UCSD-AML1 (cell line): ENCODE results near the gene RNF17.

Experiments used
- DNase-seq: peaks from one replicate; lab custom pipeline; 2025; ENCODE audit not compliant: unreplicated experiment; lab: John Stamatoyannopoulos, UW

The RNF17 gene

DNA sequence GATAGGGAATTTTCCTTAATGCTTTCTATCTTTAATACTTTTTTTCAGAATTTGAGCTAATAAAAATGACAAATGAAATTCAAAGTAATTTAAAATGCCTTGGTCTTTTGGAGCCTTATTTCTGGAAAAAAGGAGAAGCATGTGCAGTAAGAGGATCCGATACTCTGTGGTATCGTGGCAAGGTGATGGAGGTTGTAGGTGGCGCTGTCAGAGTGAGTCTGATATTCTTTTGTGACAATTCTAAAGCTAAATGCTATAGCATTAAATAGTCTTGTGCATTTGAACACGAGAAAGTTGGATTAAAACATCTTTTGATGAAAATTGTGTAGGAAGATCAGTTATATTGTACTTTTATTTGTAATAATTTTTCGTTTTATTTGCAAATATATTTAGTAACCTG, 95.0 kb downstream of the RNF17 start:
- no peak for DNase-seq

DNA sequence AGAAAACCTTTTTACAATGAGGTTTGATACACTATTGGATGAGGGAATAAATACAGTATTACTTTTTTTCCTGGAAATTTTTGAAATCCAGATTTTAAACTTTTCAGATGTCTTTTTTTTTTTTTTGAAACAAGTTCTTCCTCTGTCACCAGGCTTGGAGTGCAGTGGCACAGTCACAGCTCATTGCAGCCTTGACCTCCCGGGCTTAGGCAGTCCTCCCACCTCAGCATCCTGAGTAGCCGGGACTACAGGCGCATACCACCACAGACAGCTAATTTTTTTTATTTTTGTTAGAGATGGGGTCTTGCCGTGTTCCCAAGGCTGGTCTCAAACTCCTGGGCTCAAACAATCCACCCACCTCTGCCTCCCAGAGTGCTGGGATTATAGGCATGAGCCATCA, 96.8 kb downstream of the RNF17 start:
- no peak for DNase-seq

DNA sequence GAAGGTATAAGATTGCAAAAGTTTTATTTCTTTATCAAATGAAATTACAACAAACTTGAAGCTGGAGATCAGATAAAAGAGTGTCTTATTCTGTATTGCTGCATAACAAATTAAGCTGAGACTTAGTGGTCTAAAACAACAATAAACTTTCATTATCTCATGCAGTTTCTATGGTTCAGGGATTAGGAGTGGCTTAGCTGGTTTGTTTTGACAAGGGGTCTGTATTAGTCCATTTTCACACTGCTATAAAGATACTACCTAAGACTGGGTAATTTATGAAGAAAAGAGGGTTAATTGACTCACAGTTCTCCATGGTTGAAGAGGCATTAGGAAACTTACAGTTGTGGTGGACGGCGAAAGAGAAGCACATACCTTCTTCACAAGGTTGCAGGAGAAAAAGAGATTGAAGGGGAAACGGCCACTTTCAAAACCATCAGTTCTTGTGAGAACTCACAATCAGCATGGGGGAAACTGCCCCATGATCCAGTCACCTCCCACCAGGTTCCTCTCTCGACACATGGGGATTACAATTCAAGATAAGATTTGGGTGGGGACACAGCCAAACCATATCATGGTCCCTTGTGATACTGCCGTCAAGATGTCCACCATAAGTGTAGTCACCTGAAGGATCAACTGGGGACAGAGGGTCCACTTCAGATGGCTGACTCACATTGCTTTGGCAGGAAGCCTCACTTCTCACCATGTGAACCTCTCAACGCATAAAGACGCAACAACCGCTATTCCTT, 97.8 kb downstream of the RNF17 start:
- no peak for DNase-seq

DNA sequence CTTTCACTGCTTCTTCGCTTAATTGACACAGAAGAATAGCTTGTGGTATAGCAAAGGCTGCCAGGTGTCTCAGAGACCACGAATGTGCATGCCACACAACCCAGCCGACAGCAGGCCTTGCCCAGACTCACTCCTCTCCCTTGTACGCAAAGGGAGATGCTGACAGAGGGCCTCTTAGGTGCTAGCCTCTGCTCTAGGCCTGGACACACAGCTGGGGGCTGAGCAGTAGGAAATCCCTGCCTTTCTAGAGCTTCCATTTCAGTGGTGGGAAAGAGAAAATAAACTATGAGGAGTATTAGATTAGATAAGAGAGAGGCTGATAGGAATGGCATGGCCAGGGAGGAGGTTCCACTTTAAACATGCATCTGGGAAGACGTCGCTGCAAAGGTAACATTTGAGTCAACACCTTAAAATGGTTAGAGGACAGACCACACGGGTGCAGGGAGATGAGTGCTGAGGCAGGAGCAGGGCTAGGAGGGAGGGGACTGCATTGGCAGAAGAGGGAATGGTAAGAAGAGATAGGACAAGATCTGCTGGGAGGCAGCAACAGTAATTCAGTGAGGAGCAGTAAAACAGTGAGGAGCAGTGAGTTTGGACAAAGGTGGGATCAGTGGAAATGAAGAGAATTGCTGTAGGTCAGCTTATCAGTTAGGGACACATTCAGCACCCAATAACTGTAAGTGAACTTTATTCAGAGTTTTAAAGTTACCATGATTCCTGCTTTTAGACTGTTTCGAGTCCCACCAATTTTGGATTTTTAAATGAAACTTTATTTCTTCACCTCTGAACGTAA, 100.0 kb downstream of the RNF17 start:
- no peak for DNase-seq

DNA sequence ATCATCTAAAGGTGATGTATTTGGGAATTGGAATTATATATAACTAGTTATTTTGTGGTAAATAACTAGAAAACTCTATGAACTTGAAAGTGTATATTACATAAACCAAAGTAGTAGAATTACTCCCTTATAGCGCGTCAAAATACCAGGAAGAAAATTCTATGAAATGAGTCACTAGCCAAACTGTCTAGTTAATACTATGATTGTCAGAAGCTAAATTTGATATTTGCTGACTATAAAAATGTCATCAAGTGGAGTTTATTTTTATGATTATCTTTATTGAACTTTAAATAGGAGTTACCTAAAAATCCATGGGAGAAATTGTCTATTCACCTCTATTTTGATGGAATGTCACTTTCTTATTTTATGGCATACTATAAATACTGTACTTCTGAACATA, 100.6 kb downstream of the RNF17 start:
- DNase-seq: no peak

DNA sequence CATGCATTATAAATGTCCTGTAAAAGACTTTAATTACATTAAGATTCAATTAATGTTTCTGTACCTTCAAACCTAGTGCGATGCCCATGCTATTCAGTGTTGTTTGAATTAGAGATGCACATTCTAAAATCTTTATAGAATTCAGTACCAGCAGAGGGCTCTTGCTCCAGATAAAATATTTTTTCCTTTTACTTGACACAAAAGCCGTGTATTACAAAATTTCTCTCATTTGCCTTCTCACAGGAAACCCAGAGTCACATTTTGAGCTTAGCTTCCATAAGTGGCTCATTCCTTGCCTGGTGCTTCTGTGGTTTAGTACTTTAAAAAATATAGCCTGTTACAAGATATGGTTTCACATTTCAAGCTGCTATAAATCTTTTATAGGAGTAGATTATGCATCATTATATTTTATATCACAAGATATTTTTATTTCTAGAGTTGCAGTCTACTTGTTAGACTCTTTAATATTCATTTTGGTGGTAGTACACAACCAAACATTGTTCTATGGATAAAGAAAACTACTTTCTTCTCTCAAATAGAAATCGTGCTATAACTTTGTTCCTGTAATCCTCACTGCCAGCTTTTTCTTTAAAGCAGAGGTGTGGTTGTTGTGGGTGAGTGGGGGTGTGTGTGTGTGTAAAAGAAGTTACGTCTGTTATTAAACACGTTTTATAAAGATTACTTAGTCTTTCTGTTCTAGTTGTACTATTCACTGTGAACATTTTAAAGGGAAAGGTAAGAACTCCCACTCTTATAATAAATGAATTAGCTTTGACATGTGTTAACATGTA, 101.4 kb downstream of the RNF17 start:
- DNase-seq: no peak

DNA sequence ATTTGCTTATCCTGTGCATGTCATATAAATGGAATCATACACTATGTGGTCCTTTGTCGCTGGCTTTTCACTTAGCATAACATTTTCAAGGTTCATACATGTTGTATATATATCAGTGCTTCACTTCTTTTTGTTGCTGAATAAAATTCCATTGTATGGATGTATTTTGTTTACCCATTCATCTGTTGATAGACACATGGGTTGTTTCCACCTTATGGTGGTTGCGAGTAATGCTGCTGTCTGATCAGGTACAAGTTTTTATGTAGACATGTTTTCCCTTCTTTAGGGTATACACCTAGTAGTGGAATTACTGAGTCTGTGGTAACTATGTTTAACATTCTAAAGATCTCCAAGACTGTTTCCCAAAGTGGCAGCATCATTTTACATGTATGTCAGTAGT, 102.5 kb downstream of the RNF17 start:
- no peak for DNase-seq

DNA sequence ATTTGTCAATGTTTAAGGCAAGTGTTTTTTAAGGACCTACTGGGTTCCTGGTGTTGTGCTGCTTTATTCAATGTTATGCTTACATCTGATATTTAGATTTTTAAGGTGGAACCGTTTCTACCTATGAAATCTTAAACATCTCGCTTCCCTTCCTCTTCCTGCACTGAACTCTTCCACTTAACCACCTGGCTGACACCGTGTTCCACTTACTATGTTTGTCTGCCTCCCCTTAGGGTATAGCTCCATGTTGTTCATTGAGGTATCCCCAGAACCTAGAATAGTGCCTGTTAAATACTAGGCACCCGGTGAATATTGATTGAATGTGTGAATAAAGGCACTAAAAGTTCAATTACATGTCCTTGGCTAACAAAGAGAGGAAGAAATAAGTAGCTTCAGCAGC, 104.9 kb downstream of the RNF17 start:
- no peak for DNase-seq

DNA sequence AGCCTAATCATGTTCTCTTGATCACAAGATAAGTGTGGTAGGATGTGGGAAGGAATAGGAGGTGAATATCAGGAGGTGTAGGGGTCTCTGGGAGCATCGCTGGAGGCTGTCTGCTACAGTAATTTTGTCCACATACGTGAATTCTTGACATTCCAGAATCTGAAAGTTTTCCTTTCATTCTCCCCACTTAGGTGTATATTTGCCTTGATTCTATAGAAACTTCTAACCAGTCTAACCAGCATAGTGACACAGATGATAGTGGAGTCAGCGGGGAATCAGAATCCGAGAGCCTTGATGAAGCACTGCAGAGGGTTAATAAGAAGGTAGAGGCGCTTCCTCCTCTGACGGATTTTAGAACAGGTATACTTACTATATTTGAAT, 106.4 kb downstream of the RNF17 start:
- no peak for DNase-seq

DNA sequence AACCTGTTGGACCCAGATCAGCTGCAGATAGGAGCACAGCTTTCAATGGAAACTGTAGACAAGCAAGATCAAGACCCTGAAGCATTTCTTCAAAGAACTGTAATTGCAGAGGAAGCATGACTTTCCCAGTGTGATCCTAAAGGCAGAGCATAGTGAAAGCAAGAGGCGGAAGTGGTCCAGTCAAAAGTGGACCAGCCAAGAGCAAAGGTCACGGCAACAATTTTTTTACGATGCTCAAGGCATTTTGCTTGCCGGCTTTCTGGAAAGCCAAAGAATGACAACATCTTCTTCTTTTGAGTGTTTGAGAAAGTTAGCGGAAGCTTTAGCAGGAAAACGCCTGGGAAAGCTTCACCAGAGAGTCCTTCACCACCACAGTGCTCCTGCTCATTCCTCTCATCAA, 111.6 kb downstream of the RNF17 start:
- DNase-seq: no peak

DNA sequence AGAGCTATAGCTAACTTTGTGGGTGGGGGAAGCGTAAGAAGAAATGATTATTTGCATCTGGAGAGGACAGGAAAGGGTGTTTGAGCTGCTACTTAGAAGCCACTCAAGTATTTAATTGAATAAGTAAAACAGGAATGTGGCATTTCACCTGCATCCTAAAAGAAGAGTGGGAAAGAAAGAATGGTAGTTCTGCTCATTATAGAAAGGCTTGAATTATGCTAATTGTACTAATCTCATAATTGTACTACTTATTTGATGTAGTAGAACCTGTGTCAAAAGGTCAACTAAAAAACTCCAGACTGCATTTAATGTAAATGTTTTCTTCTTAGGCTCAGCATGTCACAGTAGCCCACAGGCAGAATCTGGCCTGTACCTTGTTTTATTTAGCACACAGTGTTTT, 113.6 kb downstream of the RNF17 start:
- DNase-seq: no peak

DNA sequence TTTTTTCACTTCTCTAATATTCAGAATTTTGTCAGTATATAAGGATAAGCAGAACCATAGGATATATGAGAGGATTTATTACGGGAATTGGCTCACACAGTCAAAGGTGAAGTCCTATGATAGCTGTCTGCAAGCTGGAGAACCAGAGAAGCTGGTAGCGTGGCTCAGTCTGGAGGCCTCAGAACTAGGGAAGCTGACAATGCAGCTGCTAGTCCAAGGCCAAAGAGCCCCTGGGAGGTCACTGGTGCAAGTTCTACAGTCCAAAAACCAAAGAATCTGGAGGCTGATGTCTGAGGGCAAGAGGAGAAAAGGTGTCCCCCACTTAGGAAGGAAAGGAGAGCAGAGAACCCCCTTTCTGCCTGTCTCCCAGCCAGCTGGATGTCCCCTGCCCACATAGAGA, 114.4 kb downstream of the RNF17 start:
- no peak for DNase-seq

DNA sequence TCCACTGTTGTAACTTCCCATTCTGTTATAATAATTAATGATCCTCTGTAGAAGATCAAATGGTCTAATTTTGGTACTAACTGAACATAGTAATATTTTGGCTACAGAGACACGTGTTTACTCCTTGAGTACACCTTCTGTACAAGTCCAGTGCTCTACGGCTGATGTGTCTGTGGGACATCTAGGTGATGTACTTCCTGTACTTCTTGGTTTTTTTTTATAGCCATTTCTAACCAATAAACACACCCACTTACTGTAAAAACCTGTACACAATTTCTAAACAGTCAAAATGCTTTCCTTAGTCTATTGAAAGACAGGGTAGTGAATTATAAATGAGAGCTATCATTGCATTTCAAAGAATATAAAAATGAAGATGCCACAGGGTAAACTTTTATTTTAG, 118.7 kb downstream of the RNF17 start:
- no peak for DNase-seq

DNA sequence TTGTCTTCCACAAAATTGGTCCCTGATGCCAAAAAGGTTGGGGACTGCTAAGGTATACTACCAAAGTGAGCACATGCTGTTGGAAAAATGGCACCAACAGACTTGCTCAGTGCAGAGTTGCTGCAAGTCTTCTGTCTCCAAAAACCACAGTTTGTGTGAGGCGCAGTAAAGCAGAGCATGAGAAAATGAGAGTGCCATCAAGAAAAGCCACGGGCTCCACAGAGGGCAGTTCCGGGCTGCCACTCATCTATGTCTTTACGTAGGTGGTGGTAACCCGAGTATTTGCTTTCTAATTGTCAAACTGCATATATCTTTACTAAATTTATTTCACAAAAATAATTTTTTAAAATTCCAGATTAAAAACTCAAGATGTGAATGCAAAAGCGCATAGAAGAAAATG, 123.8 kb downstream of the RNF17 start:
- DNase-seq: no peak

DNA sequence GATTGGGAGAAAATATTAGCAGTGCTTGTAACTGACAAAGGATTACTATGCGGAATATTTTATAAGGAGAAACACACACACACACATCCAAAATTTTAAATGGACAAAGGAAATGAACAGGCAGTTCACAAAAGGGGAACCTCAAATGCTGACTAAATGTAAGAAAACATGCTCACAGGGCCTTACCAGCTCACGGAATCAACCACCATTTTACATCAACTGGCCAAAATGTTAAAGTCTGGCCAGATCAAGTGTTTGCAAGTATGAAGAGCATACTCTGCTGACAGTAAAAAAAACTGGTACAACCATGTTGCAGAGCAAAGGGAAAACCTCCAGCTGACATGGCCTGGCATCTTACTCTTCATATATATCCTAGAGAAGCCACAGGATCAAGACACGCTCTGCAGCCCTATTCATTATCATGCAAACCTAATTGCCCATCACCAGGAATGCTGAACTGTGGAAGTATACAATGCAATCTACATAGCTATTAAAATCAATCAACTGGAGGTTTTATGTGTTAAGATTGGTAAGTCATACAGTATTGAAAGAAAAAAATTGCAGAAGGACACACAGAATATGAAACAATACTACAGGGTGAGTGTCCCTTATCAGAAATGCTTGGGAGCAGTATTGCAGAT, 124.4 kb downstream of the RNF17 start:
- DNase-seq: no peak

DNA sequence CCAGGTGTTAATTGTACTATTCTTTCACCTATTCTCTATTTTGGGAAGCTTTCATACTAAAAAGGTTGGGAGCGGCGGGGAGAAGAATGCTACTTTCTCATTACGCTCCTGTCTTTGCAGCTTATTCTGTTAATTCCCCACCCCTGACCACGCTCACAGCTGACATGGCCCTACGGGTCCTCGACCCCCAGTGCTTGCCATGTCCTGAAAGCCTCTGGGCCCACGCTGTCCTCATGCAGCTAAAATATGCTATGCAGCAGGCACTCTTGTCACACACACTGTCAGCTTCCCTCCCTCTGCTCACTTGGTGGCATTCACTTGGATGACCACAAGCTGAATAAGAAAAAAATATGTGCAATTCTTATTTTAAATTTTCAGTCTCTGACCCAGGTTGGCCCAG, 126.3 kb downstream of the RNF17 start:
- no peak for DNase-seq

DNA sequence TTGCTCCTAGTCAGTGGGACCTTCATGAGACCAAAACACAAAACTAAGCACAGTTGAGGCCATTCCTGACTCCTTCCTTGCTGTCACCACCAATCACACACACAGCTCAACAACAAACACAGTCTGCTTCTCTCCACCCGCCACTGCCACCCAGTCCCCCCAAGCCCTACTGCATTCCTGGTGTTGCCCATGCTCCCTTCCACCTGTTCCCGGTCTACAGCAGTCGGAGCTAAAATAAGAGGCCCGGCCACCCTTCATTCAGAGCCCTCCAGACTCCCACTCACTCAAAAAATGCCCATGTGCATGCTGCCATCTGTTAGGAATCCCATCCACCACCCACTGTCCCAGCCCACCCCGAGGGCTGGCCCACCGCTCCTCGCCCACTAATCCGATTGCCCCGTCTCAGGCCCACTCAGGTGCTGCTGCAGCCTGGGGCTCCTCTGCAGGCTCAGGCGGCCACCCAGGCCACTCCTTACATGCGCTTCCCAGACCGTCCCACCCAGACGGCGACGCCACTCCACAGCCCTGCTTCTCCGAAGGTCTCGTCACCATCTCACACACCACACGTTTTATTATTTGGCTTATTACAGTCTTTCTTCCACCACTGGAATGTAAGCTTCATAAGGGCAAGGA, 127.6 kb downstream of the RNF17 start:
- DNase-seq: no peak

DNA sequence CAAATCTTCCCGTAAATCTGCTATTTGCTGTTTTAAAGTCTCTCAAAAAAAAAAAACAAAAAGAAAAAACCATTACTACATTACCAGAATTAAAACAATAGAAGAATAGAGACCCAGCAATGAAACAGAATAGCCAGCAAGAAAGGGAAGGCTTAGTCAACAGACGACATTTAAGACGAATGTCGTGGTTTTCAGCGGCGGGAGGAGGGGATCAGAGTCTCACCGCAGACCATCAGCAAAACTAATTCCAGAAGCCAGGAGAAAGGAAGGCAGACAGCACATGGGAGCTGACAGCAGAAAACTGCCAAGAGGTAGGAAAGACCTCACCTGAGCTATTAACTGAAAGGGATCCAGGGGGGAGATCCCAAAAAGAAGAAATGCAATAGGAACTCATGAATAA, 128.9 kb downstream of the RNF17 start:
- DNase-seq: no peak

DNA sequence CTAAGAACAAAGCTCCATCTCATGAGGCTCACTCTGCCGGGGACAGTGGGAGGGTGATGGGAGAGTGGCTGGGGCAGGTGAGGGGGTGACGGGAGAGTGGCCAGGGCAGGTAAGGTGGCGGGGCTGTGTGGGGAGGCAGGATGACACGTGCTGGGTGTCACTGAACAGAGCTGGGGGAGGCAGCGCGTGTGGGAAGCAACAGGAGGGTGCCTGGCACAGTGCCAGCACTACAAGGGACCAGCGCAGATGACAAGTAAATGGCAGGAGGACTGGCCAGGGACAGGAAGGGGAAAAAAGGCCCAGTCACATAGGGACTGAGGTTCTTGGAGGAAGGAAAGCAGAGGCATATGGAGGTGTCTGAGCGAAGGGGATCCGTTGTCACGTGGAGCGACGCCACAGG, 129.9 kb downstream of the RNF17 start:
- DNase-seq: no peak

DNA sequence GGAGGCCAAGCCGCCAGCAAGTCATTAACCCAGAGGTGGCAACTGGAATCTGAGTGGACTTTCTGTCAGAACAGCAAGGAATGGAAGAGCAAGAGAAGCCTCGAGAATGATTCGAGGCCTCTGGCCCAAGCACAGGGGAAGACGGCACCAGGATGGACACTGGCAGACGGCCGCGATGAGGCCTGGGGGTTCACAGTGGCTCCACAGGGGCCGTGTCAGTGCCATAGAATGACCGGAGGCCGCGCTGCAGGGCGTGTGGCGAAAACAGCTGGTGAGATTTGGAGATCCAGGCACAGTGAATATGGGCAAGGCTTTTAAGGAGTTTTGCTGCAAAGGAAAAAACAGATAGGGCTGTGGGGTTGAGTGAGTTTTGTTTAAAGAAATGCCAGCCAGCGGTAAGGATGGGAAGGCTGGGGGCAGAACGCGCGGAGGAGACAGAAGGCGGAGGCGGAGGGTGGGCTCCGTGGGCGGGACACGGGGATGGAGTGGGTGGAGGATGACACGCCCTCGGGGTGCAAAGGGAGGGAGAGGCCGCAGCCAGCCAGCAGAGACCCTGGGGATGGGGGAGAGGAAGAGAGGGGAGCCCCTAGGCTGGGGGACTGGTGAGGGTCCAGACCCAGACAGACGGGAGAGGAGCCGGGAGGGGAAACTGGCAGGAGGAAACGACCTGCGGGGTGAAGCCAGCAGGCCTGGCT, 130.5 kb downstream of the RNF17 start:
- no peak for DNase-seq

DNA sequence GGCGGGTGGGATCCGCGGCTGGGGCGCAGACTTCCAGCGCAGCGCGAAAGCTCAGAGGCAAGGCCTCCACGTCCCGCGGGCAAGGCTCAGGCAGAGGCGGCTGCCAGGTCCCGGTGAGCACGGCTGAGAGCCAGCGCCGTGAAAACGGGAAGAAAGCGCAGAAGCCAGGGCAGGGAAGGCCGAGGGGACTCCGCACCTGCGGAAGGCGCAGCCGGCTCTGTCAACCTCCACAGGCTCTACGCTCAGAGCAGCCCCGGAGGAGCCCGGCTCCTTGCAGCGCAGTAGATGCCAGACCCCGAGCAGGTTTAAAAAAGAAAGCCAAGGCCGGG, 131.0 kb downstream of the RNF17 start:
- no peak for DNase-seq
